HK-2 (cell line): ENCODE results near the gene EHBP1.
A peak's percentile ranks its signal among the peaks of the same experiment; 100 is the strongest.

ENCODE experiments used
- DNase-seq: peaks from one replicate; pipeline ENCODE4 v3.0.0-alpha.2; 2018; ENCODE audit not compliant: unreplicated experiment

EHBP1 gene

DNA sequence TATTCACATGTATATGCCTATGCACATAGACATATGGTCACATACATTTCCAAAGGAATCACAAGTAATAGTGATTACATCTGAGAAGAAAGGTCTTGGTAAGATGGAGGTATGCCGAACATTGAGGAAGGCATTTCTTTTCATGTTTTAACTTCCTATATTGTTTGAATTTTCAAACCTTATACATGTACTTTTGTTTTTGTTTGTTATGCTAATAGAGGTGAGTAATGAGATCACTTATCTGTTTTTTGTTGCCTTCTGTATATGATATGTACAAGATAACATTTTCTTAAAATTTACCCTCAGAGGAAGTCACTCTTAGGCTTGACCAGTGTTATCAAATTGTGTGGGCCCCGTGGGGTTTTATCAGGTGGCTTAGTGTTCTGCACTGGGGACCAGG, 178.6 kb downstream of the EHBP1 start:
- no peak for DNase-seq

DNA sequence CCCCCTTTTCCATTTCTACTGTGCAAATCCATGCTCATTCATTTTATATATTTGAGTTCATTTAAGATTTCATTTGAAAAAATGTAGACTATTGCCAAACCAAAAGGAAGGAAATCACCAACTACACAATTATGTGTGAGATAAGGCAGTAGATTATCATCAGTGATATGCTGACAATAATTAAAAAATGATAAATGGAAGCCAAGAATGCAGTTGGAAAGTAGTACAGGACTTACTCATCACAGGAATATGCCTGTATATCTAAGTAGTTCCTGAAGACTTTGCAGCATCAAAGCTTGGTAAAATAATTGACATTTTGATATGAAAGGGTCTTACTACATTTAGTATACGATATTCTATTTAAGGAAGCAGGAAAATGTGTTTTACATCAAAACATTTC, 179.0 kb downstream of the EHBP1 start:
- DNase-seq = no peak

DNA sequence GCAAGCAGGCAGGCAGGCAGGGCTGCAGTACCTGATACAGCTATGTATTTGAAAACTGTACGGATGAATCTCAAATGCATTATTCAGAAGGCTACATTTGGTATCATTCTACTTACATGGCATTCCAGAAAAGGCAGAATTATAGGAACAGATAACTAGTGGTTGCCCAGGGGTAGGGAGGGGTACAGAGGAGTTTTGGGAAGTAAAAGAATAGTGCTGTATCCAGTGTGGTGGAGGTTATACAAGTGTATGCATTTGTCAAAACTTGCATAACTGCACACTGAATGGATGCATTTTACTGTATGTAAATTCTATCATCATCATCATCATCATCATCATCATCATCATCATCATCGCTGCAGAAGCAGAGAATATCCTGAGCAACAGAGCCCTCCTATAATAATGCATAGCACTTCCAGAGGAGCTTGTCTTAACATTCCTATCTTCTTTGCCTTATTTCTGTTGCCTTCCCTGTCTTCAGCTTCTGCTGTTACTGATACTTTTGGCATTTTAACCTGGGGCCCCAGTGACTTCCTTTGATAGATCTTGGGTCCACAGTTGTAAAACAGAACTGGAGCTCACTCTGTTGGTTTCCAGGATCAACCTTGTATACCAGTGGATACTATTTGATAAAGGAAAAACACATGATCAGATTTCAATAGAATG, 189.6 kb downstream of the EHBP1 start:
- no peak for DNase-seq

DNA sequence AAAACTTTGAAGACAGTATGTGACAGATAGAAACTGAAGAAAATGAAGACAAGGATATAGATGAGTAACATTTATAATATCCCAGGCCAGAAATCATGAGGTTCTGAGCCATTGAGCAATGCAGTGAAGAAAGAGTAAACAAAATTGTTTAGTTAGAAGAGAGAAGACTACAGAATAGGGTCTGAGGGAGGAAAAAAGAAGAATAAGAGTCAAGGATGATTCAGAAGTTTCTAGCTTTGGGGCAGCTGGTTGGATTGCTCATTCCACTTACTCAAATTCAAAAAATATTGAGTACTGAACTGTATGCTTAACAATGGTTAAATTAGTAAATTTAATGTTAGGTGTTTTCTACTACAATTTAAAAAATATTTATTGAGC, 190.1 kb downstream of the EHBP1 start:
- no peak for DNase-seq

DNA sequence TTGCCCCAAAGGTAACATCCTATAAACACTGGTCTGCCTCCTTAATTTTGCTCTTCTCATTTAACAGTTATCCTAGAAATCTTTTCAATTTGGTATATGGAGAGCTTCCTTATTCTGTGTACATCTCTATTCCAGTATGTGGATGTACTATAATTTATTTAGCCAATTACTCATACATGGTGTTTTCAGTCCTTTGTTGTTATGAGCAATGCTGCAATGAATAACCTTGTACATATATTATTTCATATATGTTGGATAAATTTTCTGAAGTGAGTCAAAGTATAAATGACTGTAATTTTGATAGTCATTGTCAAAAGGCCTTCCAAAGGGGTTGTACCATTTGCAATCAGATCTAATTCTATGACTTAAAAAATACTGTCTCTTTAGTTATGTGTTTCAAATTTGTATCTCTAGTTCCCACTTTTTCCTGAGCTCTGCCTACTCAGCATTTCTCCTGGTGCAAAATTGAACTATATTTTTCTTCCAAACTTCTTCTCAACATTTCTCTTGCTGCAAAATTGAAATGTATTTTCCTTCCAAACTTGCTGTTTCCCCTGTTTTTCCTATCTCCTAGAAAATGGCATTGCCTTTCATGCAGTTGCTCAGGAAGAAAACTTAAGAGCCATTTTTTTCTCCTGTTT, 191.8 kb downstream of the EHBP1 start:
- DNase-seq = no peak

DNA sequence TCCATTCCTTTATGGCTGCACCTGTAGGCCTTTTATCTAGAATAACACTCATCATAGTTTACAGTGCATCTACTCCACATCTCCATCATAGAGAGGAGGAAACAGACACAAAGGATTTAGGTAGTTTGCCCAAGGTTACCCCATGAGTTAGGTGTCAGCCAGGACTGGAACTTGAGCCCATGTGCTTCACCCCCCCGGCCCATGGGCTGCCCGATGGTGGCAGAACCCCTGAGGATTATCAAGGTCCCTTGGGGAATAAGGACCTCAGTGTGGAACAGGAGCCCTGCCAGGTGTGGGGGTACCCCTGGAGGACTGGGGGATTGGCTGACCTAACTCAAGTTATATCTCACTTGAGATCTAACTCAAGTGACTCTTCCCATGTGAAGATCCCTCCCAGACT, 198.8 kb downstream of the EHBP1 start:
- no peak for DNase-seq

DNA sequence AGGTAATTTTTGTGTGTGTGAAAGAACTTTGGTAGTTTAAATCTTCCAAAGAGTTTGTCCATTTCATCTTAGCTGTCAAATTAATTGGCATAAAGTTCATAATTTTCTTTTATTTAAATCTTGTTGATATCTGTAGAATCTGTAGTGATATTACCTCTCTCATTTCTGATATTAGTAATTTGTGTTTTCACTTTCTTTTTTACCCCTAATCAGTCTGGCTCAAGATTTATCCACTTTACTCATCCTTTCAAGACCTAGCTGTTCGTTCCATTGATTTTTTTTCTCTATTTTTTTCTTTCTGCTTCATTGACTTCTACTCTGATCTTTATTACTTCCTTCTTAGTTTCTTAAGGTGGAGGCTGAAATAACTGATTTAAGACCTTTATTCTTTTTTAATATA, 202.6 kb downstream of the EHBP1 start:
- no peak for DNase-seq

DNA sequence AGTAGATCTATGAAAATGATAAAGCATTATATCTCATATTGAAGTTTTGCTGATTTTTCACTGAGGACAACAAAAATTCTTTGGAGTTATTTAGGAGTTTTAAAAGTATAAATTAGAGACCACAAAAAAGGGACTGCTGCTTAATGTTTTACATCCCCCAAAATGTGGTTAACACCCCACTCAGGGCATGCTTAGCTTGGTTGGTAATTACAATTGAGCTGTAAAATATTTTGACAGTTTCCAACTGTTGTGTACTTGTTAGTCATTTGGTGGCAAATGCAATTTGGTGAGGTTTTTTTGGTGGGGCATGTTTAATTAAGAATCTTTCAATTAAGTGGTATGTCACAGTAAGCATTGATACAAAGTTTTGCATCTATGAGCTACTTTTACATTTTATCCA, 207.8 kb downstream of the EHBP1 start:
- no peak for DNase-seq

DNA sequence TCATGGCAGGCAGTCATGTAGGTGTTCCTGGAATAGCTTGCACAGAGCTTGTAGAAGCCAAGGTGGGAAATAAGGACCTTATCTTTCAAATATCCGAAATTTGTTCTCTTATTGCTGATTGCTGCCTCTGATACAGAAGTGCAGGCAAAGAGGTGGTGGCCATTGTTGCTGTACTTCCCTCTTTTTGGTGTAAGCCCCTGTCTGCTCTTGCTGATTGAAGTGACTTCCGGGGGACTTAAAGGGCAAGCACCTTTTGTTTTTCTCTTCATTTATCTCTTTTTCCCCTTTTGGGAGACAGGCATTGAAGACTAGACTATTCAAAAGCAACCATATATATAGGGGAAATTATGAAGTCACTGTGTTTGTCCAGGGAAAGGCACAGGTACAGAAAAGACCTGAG, 213.5 kb downstream of the EHBP1 start:
- DNase-seq = no peak

DNA sequence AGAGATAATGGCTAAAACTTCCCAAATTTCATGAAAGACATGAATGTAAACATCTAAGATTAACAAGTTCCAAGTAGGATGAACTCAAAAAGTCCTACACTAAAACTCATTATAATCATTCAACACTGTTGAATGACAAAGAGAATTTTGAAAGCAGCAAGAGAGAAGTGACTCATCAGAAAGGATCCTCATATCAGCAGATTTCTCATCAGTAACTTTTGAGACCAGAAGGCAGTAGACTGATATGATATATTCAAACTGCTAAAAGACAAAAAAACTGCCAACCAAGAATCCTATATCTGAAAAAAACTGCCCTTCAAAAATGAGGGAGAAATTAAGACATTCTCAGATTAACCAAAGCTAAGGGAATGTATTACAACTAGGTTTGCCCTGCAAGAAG, 214.6 kb downstream of the EHBP1 start:
- no peak for DNase-seq

DNA sequence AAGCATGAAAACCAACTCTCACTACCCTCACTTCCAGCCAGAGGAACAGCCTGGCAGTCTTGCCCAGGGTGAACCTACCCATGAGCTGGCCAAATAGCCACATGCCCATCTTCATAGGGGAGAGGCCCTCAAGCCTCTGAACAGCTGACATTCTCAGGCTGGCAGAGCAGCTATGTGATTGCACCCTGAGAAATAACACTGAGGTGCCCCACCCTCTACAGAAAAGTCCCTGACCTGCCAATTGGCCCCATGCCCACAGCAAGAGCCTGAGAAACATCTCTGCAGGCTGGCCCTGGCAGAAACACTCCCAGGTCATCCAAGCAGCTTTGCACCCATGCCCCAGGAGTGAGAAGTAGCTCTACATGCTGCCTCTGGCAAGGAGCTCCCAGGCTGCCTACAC, 217.7 kb downstream of the EHBP1 start:
- DNase-seq = no peak

DNA sequence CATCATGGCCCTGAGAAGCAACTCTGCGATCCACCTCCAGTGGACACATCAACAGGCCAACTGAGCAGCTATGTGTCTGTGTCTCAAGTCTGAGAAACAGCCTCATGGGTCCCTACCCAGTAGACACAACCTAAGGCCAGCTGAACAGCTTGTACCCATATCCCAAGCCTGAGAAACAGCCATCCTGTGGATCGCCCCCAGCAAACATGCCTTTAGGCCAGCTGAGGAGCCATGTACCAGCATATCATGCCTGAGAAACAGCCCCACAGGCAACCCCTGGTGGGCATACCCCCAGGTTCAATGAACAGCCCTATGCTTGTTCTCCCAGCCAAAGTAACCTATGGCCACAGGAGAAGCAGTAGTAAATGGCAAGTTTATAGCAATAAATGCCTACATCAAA, 218.4 kb downstream of the EHBP1 start:
- no peak for DNase-seq

DNA sequence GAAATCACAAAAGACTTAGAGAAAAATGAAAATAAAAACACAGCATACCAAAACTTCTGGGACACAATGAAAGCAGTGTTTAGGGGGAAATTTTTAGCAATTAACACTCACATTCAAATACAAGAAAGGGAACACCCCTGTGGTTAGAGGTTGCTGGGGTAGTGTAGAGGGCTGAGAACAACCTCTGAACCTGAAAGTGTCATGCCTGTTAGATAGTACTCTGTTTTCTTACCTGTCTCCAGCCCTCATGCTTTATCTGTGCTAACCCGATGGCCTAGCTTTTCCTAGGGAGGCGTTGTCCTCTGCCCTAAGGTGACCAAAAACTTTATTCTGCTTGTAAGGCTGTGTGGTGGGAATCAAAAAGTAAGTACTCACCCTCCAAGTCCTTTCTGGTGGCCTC, 222.5 kb downstream of the EHBP1 start:
- no peak for DNase-seq

DNA sequence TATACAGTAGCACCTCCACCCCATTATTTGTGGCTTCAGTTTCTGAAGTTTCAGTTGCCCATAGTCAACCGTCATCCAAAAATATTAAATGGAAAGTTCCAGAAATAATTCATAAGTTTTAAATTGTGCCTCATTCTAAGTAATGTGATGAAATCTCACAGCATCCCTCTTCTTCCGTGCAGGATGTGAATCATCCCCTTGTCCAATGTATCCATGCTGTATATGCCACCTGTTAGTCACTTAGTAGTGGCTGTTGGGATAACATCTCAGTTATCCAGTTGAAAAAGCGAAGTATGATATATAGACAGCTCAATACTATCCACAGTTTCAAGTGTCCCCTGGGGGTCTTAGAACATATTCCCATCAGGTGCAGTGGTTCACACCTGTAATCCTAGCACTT, 226.0 kb downstream of the EHBP1 start:
- no peak for DNase-seq

DNA sequence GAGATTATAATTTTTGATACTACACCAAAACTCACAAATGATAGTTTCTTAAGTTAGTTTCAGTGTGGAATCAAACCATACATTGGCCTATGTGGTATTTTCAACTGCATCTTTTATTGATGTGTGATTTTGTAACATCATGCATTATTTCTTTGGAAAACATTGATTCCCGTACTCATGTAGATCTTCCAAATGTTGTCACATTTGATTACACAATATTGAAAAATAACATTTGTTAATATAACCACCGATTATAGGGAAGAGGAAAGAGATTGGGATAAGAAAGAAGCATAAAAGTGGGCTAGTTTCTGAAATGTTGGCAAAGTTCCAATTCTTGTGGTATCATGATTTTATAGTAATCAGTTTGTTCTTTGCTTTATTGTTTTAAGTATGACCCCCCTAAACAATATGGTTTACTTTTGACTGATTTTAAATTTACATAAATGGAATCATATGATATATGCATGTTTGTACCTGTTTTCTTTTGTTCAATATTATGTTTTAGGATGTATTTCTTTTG, 227.9 kb downstream of the EHBP1 start:
- no peak for DNase-seq

DNA sequence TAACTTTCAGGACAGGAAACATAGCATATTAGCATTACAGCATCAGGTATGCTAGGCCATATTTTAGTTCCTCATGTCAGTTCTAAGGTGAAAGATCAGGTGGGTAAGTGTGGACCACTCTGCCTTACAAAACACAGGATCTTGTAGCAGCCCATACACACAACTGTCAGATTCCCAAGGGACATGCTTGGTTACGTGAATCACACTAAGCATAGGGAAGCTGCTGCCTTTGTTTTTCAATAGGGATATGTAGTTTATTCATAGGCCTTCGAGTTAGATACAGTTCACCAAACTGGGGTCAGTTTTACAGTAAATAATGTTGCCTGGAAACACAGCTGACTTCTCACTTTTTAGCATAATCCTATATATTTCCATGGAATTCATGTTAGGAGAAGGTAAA, 229.0 kb downstream of the EHBP1 start:
- DNase-seq = no peak

DNA sequence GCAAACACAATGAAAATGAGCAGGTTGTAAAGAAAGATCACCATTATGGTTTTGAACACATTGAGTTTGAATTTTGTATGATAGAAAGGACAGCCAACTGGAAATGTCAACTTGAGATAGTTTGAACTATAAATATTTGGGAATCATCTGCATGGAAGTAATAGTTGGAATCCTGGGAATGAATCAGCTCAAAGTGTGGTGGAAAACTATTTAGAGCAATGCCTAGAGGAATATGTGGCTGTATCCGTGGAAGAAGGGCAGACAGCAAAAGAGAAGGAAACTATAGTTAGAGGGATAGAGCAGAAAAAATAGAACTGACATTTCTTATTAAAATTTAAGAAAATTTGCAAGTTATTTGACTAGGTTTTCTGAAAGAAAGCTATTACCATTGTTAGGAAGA, 232.6 kb downstream of the EHBP1 start:
- DNase-seq = no peak

DNA sequence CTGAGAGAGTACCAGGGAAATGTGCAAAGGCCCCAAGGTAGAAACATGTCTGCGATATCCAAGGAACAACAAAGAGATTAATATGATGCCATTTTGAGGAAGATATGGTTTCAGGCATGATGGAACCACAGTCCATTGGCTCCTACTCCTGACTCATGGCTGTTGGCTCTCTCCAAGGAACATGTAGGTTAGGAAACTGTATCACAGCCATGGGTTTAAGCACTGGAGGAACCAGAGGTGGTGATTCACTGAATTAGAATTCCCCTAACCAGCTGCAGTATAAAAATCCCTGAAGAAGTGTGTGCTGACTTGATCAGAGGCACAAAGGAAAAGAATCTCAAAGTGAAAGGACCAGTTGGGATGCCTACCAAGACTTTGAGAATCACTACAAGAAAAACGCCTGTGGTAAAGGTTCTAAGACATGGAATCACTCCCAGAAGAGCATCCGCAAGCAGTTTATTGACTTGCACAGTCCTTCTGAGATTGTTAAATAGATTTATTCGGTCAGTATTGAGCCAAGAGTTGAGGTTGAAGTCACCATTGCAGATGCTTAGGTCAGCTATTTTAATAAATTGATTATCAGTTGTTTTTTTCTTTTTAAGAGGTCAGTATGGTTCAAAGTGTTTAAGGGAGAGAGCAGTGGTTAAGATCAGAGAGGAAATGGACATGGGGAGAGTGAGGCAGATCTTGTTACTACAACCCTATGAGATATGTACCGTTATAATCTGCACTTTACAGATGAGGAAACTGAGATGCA, 234.4 kb downstream of the EHBP1 start:
- DNase-seq = peak; percentile 14

DNA sequence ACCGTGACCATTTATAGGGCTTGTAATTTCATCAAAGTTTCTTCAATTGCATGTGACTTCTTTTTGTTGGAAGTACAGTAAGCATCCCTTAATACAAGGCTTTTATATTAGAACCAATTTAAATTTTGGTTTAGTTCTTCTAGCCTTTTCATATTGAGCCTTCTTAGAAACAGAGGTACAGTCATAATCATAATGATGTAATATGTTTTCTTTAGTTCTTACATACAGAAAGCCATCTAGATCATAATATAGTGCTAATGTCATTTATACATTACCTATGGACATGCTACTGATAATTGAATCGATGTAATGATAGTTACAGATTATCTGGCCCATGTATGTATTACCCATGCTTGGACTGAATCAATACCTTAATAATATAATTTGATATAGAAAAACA, 235.2 kb downstream of the EHBP1 start:
- no peak for DNase-seq

DNA sequence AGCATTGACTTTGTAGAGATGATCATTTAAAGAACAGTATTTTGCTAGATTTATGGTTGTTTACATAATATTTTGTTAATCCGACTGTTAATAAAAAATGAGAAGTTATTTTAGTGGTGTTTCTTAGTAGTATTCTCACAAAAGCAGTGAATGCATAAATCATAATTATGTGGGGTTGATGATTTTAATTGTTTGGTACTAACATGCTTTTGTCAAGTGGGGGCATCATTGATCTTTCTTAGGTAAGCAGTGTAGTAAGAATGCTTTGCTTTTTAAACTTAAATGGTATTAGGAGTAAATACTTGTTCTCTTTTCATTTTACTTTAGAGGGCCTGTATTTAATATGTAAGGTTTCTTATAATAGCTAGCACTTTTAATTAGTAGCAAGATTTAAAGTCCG, 235.9 kb downstream of the EHBP1 start:
- no peak for DNase-seq

DNA sequence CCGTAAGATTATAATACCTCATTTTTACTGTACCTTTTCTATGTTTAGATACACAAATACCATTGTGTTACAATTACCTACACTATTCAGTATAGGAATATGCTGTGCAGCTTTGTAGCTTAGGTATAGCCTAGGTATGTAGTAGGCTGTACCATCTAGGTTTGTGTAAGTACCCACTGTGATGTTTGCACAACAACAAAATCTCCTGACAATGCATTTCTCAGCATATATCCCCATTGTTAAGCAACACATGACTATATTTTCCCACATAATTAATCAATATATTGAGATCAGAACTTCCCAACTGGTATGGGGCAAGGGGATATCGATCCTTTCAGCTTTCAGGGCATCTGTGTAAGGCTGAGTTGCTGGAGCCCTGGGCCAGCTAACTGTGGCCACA, 238.8 kb downstream of the EHBP1 start:
- no peak for DNase-seq

DNA sequence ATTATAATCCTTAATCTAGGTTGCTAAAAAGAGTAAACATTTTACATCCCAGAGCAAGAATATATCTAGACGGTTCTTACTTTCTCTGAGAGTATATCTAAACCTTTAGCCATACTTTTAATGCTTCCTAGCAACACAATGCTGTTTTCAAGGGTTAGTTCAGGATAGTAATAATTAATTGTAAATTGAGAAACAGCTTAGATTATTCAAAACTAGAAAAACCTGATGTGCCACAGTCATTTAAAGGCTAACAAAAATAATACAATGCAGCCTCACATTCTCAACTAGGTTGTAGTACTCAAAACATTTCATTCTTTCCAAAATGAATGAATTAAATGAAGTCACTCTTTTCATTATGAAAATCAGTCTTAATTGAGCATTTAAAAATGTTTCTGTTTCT, 241.9 kb downstream of the EHBP1 start:
- DNase-seq = no peak

DNA sequence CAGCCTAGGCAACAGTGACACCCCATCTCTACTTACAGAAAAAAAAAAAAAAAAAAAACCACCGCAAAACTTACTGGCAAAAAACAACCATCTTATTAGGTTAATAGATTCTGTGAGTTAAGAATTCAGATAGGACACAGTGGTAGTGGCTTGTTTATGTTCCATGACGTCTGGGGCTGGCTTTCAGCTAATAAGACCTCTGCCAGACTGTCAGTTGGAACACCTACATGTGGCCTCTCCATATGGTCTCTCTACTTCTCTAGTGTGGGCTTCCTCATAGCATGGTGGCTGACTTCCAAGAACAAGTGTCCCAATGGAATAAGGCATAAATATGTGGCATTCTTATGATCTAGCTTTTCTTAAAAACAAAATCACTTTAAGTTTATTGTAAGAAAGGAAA, 251.1 kb downstream of the EHBP1 start:
- no peak for DNase-seq
